ENCODE results near the gene MB.

GRCh38 chr22:35578836-35579575, 38.1 kb downstream of the MB start:
- TF ChIP-seq POLR2A (IDR thresholded peaks at IDR 0.05; ENCODE audit: low read depth, low read length) (no peak), PAX5 (IDR thresholded peaks at IDR 0.05; ENCODE audit: insufficient read depth, low read length, severe bottlenecking) (no peak)

All from GM12891 (cell line).